NCI-H526 treated with DMSO at 0.1 percent for 48 hours (cell line): ENCODE measurements around the gene RBM20.
"Not testable (repeated sequence)": the region's sequence is repeated elsewhere in the genome, so short reads cannot be mapped to it uniquely, and the experiment has no call there.

Experiments
- DNase-seq: peaks from one replicate; lab custom pipeline; 2025; lab: John Stamatoyannopoulos, UW

RBM20 gene

DNA sequence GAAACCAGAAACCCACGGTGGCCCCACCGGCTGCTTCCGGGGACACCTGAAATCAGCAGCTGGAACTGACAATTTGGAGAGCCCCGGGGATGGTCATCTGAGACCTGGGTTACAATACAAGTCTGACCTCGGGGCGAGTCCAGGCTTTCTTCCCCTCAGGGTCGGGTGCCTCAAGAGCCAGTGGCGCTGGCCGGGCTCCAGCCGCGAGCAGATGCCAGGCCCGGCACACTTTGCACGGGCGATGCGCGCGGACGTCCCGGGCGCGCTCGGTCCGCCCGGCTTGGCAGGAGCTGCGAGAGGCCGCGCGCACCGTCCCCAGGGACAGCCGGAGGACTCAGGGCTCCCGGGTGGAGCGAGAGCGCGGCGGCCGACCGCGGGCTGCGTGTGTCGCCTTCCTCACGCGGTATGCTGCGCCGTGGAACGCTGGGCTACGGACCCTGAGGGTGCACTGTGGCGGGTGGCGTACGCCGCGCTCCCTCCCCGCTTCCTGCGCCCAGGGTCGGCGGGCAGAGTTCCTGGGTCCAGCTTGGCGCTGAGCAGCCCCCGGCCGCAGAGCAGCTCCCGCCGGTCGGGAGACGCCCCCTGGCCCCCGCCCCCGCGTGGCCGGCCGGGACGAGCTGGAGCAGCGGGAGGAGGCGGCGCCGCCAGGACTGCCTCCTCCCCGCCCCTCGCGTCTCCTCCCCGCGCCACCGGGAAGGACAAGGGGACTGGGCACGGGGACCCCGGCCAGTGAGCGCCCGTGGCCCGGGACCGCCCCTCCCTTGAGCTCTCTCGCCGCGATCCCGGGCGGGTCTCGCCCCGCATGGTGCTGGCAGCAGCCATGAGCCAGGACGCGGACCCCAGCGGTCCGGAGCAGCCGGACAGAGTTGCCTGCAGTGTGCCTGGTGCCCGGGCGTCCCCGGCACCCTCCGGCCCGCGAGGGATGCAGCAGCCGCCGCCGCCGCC lies at the start of gene RBM20:
RBM20 (plus strand) TSS at position 684 of the 945 bp plus-strand sequence; CDS start at position 803, 119 bp downstream.
- peak; percentile 33 for DNase-seq

DNA sequence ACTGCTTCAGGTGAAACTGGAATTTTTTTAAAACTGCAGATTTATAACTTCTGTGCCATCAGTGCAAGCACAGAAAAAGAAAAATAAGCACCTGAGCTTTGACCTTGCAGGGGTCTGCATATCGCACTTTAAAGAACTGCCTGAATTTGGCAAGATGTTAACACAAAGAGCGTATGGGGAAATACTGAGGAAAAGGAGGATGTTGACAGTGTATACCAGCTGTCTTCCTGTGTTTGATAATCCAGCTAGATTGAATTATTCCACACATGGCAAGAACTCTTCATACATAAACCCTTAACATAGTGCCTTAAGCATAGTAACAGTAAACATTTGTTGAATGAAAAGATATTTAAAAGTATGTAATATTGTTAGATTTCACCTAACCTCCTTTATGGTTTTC lies 46.7 kb upstream of the RBM20 start:
- no peak for DNase-seq

DNA sequence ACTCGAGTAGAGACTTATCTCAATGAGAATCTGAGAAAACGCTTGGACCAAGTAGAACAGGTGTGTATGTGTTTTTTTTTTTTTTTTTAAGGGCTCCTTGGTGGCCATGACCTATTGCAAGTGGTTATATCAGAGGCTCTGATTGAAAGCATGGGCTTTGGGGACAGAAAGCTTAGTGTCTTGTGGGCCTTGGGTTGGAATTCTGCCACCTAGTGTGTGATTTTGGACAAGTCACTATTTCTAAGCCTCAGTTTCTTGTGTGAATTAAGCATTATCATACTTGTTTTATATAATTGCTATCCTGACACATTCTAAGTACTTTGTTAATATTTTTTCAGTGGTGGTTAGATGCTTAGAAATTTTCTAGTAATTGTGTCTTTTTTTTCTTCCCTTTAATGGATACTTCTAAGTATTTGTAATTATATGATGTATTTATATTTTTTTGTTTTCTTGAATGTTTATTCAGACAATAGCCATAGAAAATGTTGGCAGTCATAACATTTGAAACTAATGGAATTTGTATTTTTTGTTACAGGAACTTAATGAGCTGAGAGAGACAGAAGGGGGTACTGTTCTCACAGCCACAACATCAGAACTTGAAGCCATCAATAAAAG lies 43.5 kb upstream of the RBM20 start:
- no peak for DNase-seq

DNA sequence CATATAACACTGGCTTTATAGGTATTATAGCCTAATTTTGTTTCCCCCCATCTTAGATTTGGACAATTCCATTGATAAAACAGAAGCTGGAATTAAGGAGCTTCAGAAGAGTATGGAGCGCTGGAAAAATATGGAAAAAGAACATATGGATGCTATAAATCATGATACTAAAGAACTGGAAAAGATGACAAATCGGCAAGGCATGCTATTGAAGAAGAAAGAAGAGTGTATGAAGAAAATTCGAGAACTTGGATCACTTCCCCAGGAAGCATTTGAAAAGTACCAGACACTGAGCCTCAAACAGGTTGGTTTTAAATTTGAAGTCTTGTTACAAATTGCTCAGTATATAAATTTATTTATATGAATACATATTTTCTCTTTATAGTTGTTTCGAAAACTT lies 42.6 kb upstream of the RBM20 start:
- DNase-seq: no peak

DNA sequence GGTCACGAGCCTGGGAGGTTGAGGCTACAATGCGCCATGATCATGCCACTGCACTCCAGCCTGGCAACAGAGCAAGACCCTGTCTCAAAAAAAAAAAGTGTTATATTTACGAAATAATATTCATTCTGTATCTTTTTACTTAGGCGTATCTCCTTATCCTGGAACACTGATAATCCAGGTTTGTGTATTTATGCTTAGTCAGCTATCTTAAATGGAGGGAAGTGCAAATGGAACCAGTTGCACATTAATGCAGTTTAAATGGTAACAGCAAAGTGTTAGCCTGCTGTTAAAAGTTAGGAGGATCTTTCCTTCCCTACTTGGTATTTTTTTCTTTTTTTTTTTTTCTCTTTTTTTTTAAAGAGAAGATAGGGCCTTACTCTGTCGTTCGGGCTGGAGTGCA lies 36.0 kb upstream of the RBM20 start:
- DNase-seq: no peak

DNA sequence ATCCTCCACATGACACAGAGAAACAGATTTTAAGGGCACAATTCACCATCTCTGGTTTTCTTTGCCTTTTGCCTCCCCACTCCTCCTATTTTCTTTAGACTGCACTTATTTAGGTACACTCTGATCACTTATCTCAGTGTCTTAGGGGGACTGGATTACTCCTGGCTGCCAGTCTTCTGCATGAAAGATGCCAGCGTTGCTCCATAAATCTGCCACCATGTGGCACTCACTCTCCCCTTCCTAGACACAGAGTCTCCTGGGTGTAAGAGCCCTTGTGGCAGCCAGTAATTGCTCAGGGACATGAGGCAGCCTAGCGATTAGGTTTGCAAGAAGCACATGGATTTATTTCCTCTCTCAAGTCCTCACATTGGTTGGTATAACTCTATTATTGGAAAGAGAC lies 34.5 kb upstream of the RBM20 start:
- no peak for DNase-seq

DNA sequence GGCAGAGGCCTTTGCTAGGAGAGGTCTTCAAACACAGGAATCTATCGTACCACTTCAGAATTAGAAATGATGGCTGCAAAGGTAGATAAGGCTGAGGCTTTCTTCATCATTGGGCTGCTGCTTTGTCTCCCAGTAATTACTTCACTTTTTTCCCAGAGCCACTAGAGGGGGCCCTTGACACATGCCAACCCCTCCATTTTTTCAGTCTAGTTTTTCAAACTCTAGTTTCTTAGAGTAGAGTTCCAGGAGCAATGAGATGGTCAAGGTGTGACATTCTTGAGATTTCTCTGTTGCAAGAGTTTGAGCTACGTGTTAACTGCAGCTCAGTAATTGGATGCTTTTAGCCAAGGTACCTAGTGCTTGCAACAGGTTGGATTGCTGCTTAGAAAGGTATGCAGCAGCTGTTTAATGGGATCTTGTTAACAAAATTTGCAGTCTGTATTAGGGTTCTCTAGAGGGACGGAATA lies 33.8 kb upstream of the RBM20 start:
- peak; percentile 38 for DNase-seq

DNA sequence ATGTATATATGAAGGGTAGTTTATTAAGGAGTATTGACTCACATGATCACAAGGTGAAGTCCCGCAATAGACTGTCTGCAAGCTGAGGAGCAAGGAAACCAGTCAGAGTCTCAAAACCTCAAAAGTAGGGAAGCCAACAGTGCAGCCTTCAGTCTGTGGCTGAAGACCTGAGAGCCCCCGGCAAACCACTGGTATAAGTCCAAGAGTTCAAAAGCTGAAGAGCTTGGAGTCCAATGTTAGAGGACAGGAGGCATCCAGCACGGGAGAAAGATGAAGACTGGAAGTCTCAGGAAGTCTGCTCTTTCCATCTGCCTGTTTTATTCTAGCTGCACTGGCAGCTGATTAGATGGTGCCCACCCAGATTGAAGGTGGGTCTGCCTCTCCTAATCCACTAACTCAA lies 33.4 kb upstream of the RBM20 start:
- not testable (repeated sequence) for DNase-seq

DNA sequence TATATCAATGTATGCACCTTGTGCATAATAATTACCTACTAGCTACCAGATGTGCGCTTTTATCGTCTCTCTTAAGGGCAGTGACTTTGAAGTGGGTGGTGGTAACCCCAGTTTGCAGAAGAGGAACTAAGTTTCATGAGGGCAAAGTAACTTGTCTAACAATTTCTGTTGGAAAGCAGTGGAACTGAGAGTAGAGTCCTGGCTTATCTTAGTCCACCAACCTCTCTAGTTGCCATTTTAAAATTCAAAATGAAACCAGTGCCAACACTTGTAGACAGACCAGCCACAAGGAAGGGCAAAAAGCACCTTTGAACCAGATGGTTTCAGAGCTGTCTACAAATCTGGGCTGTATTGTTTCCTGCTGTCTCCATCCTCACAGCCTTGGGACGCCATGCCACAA lies 32.0 kb upstream of the RBM20 start:
- no peak for DNase-seq

DNA sequence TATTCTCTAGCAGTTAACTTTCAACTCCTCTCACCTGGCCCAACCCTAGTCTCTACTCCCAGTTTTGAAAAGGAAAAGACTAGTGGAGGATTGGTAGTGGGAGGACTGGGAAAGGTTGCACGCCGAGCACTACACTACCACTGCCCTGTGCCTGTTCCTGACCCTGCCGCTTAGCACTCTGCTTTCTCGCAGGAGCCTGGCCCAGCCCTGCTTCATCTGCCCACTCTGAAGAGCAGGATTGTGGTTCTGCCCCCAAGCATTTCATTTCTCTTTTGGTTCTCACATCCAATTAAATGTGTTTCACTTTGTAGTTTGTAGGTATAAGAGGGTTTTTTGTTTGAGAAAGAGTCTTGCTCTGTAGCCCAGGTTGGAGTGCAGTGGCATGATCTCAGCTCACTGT lies 31.5 kb upstream of the RBM20 start:
- no peak for DNase-seq

DNA sequence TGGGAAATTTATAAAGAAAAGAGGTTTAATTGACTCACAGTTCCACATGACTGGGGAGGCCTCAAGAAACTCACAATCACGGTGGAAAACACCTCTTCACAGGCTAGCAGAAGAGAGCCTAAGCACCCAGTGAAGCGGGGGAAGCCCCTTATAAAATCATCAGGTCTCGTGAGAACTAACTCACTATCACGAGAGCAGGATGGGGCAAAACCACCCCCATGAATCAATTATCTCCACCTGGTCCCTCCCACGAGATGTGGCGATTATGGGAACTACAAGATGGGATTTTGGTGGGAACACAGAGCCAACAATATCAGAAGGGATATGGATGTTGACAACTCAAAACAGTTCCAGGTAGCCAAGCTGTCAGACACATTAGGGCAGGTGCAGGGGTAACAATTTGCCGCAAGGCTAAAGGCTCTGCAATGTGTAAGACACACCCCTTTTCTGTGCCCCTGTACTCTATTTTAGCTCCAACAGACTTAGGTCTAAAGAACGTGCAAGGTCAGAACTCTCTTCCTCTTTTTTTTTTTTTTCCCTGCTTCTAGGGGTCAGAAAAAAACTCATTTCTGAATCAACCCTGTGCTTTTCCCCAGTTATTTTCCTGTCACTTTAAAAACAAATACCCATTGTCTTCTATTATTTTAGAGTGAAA lies 30.7 kb upstream of the RBM20 start:
- DNase-seq: no peak

DNA sequence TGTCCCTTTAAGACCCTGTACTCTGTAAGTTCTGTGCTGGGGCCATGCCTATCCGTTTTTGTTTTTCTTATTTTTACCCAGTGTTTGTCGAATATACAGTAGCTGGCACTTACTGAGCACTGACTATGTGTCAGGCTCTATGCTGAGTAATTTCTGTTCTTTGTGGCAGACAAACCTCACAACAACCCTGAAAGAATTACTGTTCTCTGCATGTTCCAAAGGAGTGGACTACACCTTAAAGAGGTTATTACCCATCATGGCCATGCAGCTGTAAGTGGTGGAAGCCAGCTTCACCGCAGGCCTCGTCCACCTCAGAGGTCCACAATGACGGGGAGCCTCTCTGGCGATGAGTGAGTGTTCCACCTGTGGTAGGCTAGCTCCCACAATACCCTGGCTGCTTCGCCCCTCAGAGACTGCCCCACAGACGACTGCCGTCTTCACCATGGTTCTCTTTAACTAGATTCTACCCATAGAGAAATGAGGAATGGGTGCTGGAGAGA lies 30.1 kb upstream of the RBM20 start:
- no peak for DNase-seq

DNA sequence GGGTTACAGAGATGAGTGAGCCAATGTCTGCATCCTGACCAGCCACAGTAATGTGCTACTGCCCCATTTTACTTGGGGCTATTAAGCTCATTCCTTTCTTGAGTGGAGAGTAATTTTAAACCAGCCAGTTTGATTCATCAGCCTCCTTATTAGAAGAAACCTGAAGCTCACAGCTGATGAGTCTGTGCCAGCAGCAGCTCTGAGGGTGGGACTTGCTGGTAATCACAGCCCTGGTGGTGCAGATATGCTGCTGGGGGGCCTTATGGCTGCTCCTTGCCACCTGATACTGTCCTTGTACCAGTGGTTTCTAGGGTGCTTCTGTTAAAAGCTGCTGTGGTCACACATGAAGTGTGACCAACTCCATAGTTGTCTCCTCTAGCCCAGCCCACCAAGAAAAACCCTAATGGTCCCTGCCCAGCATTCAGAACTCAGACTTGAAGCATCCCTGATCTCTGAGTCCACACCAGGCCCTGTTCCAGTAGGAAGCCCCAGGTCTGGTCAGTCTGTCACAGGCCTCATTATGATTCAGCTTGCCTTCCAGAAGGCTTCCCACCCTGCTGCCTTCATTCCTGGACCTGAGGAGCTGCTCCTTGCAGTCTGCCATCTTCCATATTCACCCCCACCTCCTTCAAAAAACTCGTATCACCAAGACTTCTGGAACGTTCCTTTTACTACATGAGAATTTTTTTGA lies 28.9 kb upstream of the RBM20 start:
- DNase-seq: no peak

DNA sequence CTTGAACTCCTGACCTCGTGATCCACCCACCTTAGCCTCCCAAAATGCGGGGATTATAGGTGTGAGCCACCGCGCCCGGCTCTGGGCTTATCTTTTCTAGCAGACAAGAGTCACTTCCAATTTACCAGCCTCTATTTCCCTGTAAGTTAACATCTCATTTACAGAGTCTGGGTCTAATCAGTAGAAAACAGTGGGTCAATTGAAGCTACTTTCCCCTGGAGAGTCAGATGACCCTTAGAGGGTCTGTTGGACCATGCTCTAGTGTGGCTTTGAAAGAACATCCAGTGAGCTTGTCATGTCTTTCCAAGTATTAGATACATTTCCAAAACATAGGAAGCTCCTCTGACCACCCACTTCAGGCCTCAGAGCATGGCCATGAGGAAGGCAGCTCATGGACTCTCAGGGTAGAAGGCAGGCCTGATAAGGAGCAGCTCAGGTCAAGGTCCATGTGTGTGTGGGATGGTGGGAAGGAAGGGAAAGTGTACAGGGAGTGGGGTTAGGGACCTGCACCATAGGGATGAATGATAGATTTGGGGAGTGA lies 27.6 kb upstream of the RBM20 start:
- DNase-seq: no peak

DNA sequence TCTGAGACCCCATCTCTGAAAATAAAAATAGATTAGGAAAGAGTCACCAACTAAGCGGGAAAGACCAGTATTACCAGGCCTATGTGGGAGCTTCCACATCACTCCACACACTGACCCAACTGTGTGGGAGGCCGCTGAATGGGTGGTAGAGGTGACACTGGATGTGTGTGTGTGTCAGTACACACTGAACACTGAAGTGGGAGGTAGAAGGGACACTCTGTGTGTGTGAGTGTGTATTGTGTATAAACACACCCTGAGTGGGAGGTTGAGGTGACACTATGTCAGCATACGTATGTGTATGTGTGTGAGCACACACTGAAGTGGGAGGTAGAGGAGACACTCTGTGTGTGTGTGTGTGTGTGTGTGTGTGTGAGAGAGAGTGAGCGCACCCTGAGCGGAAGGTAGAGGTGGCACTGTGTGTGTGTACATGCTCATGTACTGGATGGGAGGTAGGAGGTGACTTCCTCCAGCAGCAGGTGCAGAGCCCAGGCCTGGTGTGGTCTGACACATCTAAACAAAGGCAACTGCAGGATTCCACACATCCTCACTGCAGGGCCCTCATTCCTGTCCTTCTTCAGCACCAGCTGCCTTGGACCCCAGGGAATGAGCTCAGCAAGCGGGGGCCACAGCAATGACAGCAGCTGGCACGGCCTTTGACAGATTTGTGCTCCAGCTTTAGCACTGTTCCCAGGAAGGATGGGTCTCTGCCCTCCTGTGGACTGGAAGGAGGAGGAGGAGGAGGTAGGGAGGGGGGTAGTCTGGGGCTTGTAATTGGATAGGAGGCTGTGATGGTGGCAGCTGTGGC lies 26.5 kb upstream of the RBM20 start:
- DNase-seq: no peak

DNA sequence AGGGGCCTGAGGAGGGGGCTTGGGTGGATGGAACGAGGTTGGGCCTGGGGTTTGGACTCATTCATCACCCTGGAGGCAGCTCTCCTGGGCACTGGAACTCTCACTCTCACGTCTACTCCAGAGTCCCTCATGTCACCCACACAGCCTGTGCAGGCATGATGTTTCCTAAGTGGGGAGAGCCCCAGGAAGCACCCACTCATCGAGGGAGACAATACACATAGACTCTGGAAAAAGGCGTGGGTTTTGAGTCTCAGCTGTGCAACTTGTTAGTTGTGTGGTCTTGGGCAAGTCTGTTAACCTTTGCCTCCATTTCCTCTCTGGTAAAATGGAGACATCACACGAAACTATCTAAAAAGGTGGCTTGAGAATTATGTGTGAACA lies 25.9 kb upstream of the RBM20 start:
- no peak for DNase-seq

DNA sequence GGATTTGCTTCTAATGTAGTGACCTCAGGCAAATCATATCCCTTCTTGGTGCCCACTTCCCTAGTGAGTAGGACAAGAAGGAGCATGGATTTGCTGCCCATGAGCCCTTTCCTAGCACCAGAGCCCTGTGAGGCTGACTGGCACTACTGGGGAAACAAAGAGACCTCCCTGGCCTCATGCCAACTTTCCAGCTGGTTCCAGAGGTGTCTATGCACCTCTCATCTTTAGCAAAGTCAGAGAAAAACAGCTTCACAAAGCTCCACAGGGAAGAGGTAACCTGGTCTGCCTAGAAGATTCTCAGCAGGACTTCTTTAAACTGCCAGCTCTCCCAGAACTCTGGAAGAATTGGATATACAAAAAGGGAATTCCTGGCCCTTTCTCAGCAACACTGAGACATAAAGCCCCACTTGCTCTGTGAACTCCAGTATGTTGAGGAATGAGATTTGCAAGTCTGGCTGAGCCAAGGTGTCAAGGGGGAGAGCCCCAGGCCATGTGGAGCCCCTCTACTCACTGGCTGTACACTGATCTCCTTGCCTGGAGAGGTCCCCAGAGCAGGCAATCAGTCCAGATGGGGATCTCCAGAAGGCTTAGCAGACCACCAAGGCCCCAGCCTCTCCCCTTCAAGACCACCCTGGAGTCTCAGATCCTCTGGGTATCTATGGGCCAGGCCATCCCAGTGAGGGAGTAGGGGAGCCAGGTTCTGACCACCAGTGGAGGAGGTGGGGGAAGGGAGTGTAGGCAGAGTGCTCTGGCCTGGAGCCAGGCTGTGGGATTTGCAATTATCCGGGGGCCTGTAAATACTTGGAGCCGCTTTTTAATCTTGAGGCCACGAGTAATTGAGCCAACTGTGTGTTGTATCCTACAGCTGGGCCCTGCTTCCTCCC lies 24.4 kb upstream of the RBM20 start:
- no peak for DNase-seq

DNA sequence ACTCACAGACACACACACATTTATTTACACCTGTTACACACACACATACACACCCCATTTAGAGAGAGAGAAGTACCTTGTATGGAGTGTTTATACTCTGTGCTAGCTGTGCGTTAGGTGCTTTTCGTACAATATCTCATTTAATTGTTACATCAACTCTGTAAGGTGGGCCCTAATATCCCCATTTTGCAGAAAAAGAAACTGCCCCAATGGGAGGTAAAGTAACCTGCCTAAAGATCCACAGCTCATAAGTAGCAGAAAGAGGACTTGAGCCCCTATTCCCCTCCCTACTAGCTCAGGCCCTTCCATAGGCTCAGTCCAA lies 23.8 kb upstream of the RBM20 start:
- no peak for DNase-seq

DNA sequence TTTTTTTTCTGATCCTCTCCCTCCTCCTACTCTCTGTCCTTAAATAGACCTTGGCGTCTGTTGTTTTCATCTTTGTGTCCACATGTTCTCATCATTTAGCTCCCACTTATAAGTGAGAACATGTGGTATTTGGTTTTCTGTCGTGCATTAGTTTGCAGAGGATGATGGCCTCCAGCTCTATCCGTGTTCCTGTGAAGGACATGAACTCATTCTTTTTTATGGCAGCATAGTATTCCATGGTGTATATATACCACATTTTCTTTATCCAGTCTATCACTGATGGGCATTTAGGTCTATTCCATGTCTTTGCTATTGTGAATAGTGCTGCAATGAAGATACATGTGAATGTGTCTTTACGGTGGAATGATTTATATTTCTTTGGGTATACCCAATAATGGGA lies 20.8 kb upstream of the RBM20 start:
- DNase-seq: not testable (repeated sequence)

DNA sequence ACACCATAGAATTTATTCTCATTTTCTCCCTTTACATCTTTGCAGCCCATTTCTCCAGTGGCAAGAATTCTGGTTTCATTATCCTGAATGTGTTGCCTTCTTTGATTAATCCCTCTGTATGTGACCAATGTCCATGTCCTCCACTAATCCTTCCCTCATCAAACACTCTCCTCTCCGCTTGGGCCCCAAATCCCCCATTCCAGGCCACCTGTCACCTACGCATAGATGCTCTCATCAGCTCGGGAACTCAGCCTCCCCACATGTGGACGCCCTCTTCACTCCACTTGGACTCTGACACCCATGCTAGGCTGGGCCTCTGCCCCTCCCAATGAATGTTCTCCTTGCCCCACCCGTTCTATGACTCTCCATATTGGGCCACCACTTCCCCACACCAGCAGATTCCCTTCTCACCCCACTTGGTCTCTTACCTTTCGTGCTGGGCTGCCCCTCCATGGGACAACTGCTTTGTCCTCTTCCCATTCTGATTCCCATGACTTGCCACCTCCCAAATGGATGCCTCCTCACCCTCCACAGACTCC lies 18.7 kb upstream of the RBM20 start:
- DNase-seq: no peak
